ENCODE data around the gene TCEAL6.
A peak's percentile ranks its signal among the peaks of the same experiment; 100 is the strongest.
"Not testable (repeated sequence)": the region's sequence is repeated elsewhere in the genome, so short reads cannot be mapped to it uniquely, and the experiment has no call there.

Gene TCEAL6

GRCh38 chrX:102142274-102142673, at the start of gene TCEAL6:
TSS of gene TCEAL6 (minus strand) at chrX:102142481.
- not testable (repeated sequence) for H3K9me3 Mint-ChIP-seq; H3K4me3 Mint-ChIP-seq; DNase-seq (ENCODE audit: low spot score in 2 of 2); H3K4me1 Mint-ChIP-seq; H3K36me3 Mint-ChIP-seq (ENCODE audit: insufficient read depth); H3K27ac Mint-ChIP-seq (ENCODE audit: low read depth); ATAC-seq (replicated peaks; ENCODE audit: extremely low read depth, poor library complexity, severe bottlenecking)
- H3K27me3 Mint-ChIP-seq: peaks cover 51% of the 10 kb centered on the region

GRCh38 chrX:102185967-102186720, 43.9 kb upstream of the TCEAL6 start:
- peaks cover 9% of the 10 kb centered on the region for H3K27me3 Mint-ChIP-seq
- H3K36me3 Mint-ChIP-seq (ENCODE audit: insufficient read depth): no peaks in the 10 kb centered on the region
- H3K4me1 Mint-ChIP-seq: no peaks in the 10 kb centered on the region
- DNase-seq (ENCODE audit: low spot score in 2 of 2) (no peak), ATAC-seq (replicated peaks; ENCODE audit: extremely low read depth, poor library complexity, severe bottlenecking) (no peak)
- H3K27ac Mint-ChIP-seq (ENCODE audit: low read depth): no peak overlapping the region
- no peak overlapping the region for H3K4me3 Mint-ChIP-seq
- peaks cover 6% of the 10 kb centered on the region for H3K9me3 Mint-ChIP-seq

DNA sequence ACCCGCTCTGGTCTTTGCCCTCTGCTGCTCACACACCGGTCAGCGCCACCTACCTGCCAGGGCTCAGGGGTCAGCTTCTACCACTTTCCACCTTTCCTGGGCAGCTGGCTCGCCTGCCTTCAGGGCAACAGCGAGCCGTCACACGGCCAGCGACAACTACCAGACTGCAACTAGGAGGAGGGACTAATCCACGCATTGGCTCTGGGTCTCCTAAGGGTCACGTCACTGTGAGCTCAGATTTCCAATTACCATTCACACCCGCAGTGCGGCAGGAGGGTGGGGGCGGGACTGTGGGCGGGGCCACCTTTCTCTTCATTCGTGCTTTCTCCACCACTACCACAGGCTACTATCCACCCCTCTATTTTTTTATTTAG, 13.5 kb upstream of the TCEAL6 start, which contains the start of gene BEX5:
TSS of gene BEX5 (minus strand) at position 172 of the 374 bp plus-strand sequence. CDS start 1,712 bp downstream, outside the sequence.
- H3K9me3 Mint-ChIP-seq: no peaks in the 10 kb centered on the region
- peak in 1 of 2 donors; percentile 39 for DNase-seq (ENCODE audit: low spot score in 2 of 2)
- H3K27me3 Mint-ChIP-seq: no peaks in the 10 kb centered on the region
- H3K36me3 Mint-ChIP-seq (ENCODE audit: insufficient read depth): peaks cover 4% of the 10 kb centered on the region
- peaks cover 21% of the 10 kb centered on the region for H3K4me1 Mint-ChIP-seq
- H3K27ac Mint-ChIP-seq (ENCODE audit: low read depth): peak within 1 kb of the TSS; percentile 96
- ATAC-seq (replicated peaks; ENCODE audit: extremely low read depth, poor library complexity, severe bottlenecking): peak; percentile 92
- peak within 1 kb of the TSS; percentile 96 for H3K4me3 Mint-ChIP-seq

GRCh38 chrX:102154900-102155805, 12.9 kb upstream of the TCEAL6 start:
- H3K27me3 Mint-ChIP-seq: no peaks in the 10 kb centered on the region
- H3K4me3 Mint-ChIP-seq: peak overlapping the region; percentile 96
- DNase-seq (ENCODE audit: low spot score in 2 of 2) (peak in 1 of 2 donors; percentile 15), ATAC-seq (replicated peaks; ENCODE audit: extremely low read depth, poor library complexity, severe bottlenecking) (peak; percentile 45)
- H3K27ac Mint-ChIP-seq (ENCODE audit: low read depth): peak overlapping the region; percentile 96
- peaks cover 4% of the 10 kb centered on the region for H3K36me3 Mint-ChIP-seq (ENCODE audit: insufficient read depth)
- no peaks in the 10 kb centered on the region for H3K9me3 Mint-ChIP-seq
- H3K4me1 Mint-ChIP-seq: peaks cover 21% of the 10 kb centered on the region

DNA sequence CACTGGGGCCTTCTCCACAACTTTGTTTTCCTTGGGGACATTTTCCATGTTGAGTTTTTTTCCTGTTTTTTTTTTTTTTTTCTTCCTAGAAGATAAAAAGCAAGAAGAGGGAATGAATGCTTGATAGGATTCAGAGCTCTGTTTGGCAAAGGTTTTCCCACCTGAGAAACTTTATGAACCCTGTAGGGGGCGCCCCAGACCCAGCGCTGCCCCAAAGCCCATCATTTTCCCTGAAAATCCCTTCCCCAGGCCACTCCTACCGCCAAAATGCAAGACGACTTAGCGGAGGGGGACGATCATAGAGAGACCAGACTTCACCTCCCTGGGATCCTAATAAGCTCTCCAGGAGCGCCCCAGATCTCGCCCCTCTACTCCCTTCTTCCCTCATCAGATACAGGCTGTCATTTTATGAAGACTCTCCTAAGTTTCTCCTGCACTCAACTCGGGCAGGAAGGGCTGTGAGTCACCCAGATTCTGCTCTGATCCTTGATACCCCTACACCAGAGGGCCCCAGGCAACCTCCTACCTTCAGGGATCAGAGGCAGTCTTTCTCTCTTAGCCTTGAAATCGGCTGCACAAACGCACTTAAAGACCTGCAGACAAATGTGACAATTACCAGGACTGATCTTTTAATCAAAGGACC, 12.1 kb upstream of the TCEAL6 start:
- peaks cover 4% of the 10 kb centered on the region for H3K36me3 Mint-ChIP-seq (ENCODE audit: insufficient read depth)
- DNase-seq (ENCODE audit: low spot score in 2 of 2): no peak
- peak overlapping the region; percentile 96 for H3K4me3 Mint-ChIP-seq
- ATAC-seq (replicated peaks; ENCODE audit: extremely low read depth, poor library complexity, severe bottlenecking): no peak
- peak overlapping the region; percentile 96 for H3K27ac Mint-ChIP-seq (ENCODE audit: low read depth)
- peaks cover 21% of the 10 kb centered on the region for H3K4me1 Mint-ChIP-seq
- no peaks in the 10 kb centered on the region for H3K27me3 Mint-ChIP-seq
- H3K9me3 Mint-ChIP-seq: no peaks in the 10 kb centered on the region

DNA sequence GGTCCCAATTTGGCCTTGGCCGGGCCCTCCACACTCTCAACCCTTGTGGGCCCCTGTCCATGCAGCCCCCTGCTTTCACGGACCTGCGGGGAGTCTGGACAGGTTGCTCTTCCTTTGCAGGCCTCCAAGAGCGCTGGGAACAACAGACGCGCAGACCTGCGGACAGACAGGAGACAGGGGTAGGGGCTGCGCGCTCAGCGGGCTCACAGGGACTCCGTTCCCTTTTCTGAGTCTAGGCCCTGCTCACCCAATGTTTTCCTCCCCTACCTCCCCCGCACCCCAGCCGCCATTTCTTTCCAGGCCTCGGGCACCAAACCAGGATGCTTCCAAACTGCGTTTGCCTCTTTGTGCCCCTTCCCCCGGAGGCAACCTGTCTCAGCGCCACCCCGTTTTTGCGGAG, 650 bp downstream of the TCEAL6 start:
- H3K4me3 Mint-ChIP-seq; ATAC-seq (replicated peaks; ENCODE audit: extremely low read depth, poor library complexity, severe bottlenecking); H3K9me3 Mint-ChIP-seq; H3K27ac Mint-ChIP-seq (ENCODE audit: low read depth); H3K36me3 Mint-ChIP-seq (ENCODE audit: insufficient read depth); H3K4me1 Mint-ChIP-seq; DNase-seq (ENCODE audit: low spot score in 2 of 2): not testable (repeated sequence)
- peaks cover 51% of the 10 kb centered on the region for H3K27me3 Mint-ChIP-seq

GRCh38 chrX:102140876-102141275, 1.4 kb downstream of the TCEAL6 start:
- DNase-seq (ENCODE audit: low spot score in 2 of 2); H3K27ac Mint-ChIP-seq (ENCODE audit: low read depth); H3K36me3 Mint-ChIP-seq (ENCODE audit: insufficient read depth); H3K9me3 Mint-ChIP-seq; H3K4me3 Mint-ChIP-seq; ATAC-seq (replicated peaks; ENCODE audit: extremely low read depth, poor library complexity, severe bottlenecking); H3K4me1 Mint-ChIP-seq: not testable (repeated sequence)
- H3K27me3 Mint-ChIP-seq: peaks cover 46% of the 10 kb centered on the region

DNA sequence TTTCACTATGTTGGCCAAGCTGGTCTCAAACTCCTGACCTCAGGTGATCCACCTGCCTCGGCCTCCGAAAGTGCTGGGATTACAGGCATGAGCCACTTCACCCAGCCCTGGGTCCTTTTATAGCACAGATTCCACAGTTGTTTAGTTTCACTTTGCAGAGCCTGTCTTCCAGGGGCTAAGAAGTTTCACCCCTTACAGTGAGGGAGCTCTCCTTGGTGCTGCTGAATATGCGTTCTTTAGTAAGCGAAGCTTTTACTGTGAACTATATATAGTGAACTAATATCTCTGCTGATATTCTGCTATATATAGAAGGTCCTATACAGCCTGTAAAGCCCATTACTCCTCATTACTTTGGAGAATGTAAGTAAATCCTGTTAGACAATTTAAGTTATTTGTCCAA, 4.2 kb downstream of the TCEAL6 start:
- ATAC-seq (replicated peaks; ENCODE audit: extremely low read depth, poor library complexity, severe bottlenecking) (no peak), DNase-seq (ENCODE audit: low spot score in 2 of 2) (no peak)
- peaks cover 28% of the 10 kb centered on the region for H3K27me3 Mint-ChIP-seq
- no peak overlapping the region for H3K27ac Mint-ChIP-seq (ENCODE audit: low read depth)
- H3K4me3 Mint-ChIP-seq: no peak overlapping the region
- H3K4me1 Mint-ChIP-seq: no peaks in the 10 kb centered on the region
- H3K36me3 Mint-ChIP-seq (ENCODE audit: insufficient read depth): no peaks in the 10 kb centered on the region
- no peaks in the 10 kb centered on the region for H3K9me3 Mint-ChIP-seq

- Mint-ChIP-seq H3K4me1 (peaks cover 14% of the 10 kb centered on the region), H3K36me3 (ENCODE audit: insufficient read depth) (no peaks in the 10 kb centered on the region), H3K27ac (ENCODE audit: low read depth) (no peak overlapping the region), H3K4me3 (no peak overlapping the region), H3K9me3 (no peaks in the 10 kb centered on the region), H3K27me3 (peaks cover 48% of the 10 kb centered on the region)
- no peak for DNase-seq (ENCODE audit: low spot score in 2 of 2)
- no peak for ATAC-seq (replicated peaks; ENCODE audit: extremely low read depth, poor library complexity, severe bottlenecking)
These were observed 12.8 kb downstream of the TCEAL6 start for GRCh38 chrX:102129473-102129872.

DNA sequence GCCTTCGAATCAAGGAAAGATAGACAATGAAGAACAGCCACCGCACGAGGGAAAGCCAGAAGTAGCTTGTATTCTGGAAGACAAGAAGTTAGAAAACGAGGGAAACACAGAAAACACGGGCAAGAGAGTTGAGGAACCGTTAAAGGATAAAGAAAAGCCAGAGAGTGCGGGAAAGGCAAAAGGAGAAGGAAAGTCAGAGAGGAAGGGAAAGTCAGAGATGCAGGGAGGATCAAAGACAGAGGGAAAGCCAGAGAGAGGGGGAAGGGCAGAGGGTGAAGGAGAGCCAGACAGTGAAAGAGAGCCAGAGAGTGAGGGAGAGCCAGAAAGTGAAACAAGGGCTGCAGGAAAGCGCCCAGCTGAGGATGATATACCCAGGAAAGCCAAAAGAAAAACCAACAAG, 15.4 kb downstream of the TCEAL6 start:
- H3K9me3 Mint-ChIP-seq: no peaks in the 10 kb centered on the region
- peaks cover 44% of the 10 kb centered on the region for H3K27me3 Mint-ChIP-seq
- no peaks in the 10 kb centered on the region for H3K36me3 Mint-ChIP-seq (ENCODE audit: insufficient read depth)
- no peak overlapping the region for H3K27ac Mint-ChIP-seq (ENCODE audit: low read depth)
- DNase-seq (ENCODE audit: low spot score in 2 of 2) (no peak), ATAC-seq (replicated peaks; ENCODE audit: extremely low read depth, poor library complexity, severe bottlenecking) (no peak)
- H3K4me3 Mint-ChIP-seq: no peak overlapping the region
- peaks cover 16% of the 10 kb centered on the region for H3K4me1 Mint-ChIP-seq

GRCh38 chrX:102126080-102126818, 16.0 kb downstream of the TCEAL6 start:
- not testable (repeated sequence) for H3K9me3 Mint-ChIP-seq; DNase-seq (ENCODE audit: low spot score in 2 of 2); ATAC-seq (replicated peaks; ENCODE audit: extremely low read depth, poor library complexity, severe bottlenecking); H3K27ac Mint-ChIP-seq (ENCODE audit: low read depth); H3K36me3 Mint-ChIP-seq (ENCODE audit: insufficient read depth)
- Mint-ChIP-seq H3K4me3 (peak overlapping the region; percentile 31), H3K27me3 (peaks cover 42% of the 10 kb centered on the region), H3K4me1 (peaks cover 16% of the 10 kb centered on the region)

DNA sequence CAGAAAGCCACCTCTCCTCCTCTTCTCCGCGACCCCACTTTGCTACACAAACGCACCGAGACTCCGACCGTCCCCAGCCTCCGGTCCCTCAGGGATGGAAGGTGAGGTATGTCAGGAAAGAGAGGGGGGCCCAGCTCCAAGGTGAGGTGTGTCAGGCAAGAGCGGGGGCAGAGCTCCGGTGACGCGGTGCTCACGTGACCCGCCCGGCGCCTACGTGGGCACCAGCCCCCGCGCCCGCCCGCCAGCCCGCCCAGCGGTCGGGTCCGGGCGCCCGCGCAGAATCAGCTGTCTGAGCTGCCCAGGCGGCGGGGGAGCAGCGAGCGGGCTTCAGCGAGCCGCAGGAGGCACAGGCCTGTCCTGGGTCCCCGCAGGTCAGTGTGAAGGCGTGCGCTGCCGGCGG, 16.8 kb downstream of the TCEAL6 start, which contains the start of gene TCEAL2:
TSS of gene TCEAL2 (plus strand) at position 244 of the 400 bp plus-strand sequence. CDS start 1,152 bp downstream, outside the sequence.
- not testable (repeated sequence) for ATAC-seq (replicated peaks; ENCODE audit: extremely low read depth, poor library complexity, severe bottlenecking); DNase-seq (ENCODE audit: low spot score in 2 of 2); H3K9me3 Mint-ChIP-seq; H3K36me3 Mint-ChIP-seq (ENCODE audit: insufficient read depth); H3K27ac Mint-ChIP-seq (ENCODE audit: low read depth)
- peaks cover 16% of the 10 kb centered on the region for H3K4me1 Mint-ChIP-seq
- H3K4me3 Mint-ChIP-seq: peak within 1 kb of the TSS; percentile 55
- H3K27me3 Mint-ChIP-seq: peaks cover 34% of the 10 kb centered on the region

All from central memory CD8-positive, alpha-beta T cell (primary cell).